PC-3 (cell line): ENCODE data around the gene PDE9A.

Experiments used
- EZH2 ChIP-seq: fragments of 300-600 bp; sonication (generic); IDR thresholded peaks from one replicate; pipeline ENCODE4 v1.6.1; 2017; ENCODE audit warnings: antibody characterized with exemption, mild to moderate bottlenecking, low read length; ENCODE audit not compliant: unreplicated experiment
- TF ChIP-seq, protein P1 (sequence below): fragments of 300-600 bp; sonication (generic); conservative IDR thresholded peaks from 2 replicates; pipeline ENCODE4 v1.5.1; 2017; ENCODE audit warnings: antibody characterized with exemption, low read depth, mild to moderate bottlenecking, low read length

- TF ChIP-seq, protein P1, sequence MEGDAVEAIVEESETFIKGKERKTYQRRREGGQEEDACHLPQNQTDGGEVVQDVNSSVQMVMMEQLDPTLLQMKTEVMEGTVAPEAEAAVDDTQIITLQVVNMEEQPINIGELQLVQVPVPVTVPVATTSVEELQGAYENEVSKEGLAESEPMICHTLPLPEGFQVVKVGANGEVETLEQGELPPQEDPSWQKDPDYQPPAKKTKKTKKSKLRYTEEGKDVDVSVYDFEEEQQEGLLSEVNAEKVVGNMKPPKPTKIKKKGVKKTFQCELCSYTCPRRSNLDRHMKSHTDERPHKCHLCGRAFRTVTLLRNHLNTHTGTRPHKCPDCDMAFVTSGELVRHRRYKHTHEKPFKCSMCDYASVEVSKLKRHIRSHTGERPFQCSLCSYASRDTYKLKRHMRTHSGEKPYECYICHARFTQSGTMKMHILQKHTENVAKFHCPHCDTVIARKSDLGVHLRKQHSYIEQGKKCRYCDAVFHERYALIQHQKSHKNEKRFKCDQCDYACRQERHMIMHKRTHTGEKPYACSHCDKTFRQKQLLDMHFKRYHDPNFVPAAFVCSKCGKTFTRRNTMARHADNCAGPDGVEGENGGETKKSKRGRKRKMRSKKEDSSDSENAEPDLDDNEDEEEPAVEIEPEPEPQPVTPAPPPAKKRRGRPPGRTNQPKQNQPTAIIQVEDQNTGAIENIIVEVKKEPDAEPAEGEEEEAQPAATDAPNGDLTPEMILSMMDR, result no peak
- no peak for TF ChIP-seq EZH2
Observed at GRCh38 chr21:42766739-42767560, 113.5 kb downstream of the PDE9A start.
